Mesenchymal stem cell (in vitro differentiated cells and primary cell): ENCODE measurements around the gene PTPRN2.

ENCODE experiments used
- DNase-seq: peaks from one replicate; pipeline ENCODE4 v3.0.0-alpha.2; 2013
- H2AFZ ChIP-seq: one replicate; pipeline ENCODE4 v1.6.1; 2013; ENCODE audit warnings: low read depth, mild to moderate bottlenecking, control low read depth, inconsistent platforms, low read length, moderate library complexity
- H2AK5ac ChIP-seq: 2 replicates; pipeline ENCODE4 v1.6.1; 2013; ENCODE audit warnings: low read length, moderate library complexity, mild to moderate bottlenecking, inconsistent platforms; ENCODE audit not compliant: severe bottlenecking
- H2BK120ac ChIP-seq: one replicate; pipeline ENCODE4 v1.6.1; 2013; ENCODE audit warnings: low read depth, mild to moderate bottlenecking, inconsistent platforms, low read length, moderate library complexity
- H2BK12ac ChIP-seq, 2 experiments: one replicate each; pipeline ENCODE4 v1.6.1; 2013; ENCODE audit warnings: inconsistent platforms in 2 of 2, low read length in 2 of 2, mild to moderate bottlenecking in 2 of 2, moderate library complexity in 2 of 2, control low read depth in 1 of 2
- H2BK15ac ChIP-seq: one replicate; pipeline ENCODE4 v1.6.1; 2013; ENCODE audit warnings: mild to moderate bottlenecking, low read depth, inconsistent platforms; ENCODE audit not compliant: poor library complexity, severe bottlenecking
- H2BK5ac ChIP-seq: 2 replicates; pipeline ENCODE4 v1.6.1; 2013; ENCODE audit warnings: low read depth, mild to moderate bottlenecking, low read length, control low read depth, inconsistent platforms; ENCODE audit not compliant: poor library complexity, severe bottlenecking
- H3K14ac ChIP-seq, 2 experiments: one replicate each; pipeline ENCODE4 v1.6.1; 2013; ENCODE audit warnings: inconsistent platforms in 2 of 2, low read length in 2 of 2, control low read depth in 1 of 2, mild to moderate bottlenecking in 1 of 2, moderate library complexity in 1 of 2
- H3K18ac ChIP-seq, 2 experiments: one replicate each; pipeline ENCODE4 v1.6.1; 2013; ENCODE audit warnings: inconsistent platforms in 2 of 2, low read length in 2 of 2, control low read depth in 1 of 2, low read depth in 1 of 2, mild to moderate bottlenecking in 1 of 2
- H3K23ac ChIP-seq, 2 experiments: one replicate each; pipeline ENCODE4 v1.6.1; 2013; ENCODE audit warnings: inconsistent platforms in 2 of 2, low read length in 2 of 2, mild to moderate bottlenecking in 2 of 2, moderate library complexity in 2 of 2, control low read depth in 1 of 2
- H3K27ac ChIP-seq: 2 replicates; pipeline ENCODE4 v1.5.1; 2013; ENCODE audit warnings: mild to moderate bottlenecking, moderate library complexity, low read length, control low read depth, inconsistent platforms; ENCODE audit not compliant: poor library complexity, severe bottlenecking
- H3K27me3 ChIP-seq, 2 experiments: 2 replicates each; pipeline versions ENCODE4 v1.6.1 to v1.7.0; 2013; ENCODE audit warnings: low read length in 2 of 2, mild to moderate bottlenecking in 2 of 2, moderate library complexity in 2 of 2, control low read depth in 1 of 2, inconsistent platforms in 1 of 2; ENCODE audit not compliant: control insufficient read depth in 1 of 2, insufficient read depth in 1 of 2
- H3K36me3 ChIP-seq, 2 experiments: 2 replicates each; pipeline versions ENCODE4 v1.6.1 to v1.7.0; 2013; ENCODE audit warnings: low read length in 2 of 2, control low read depth in 1 of 2, inconsistent platforms in 1 of 2, low read depth in 1 of 2, mild to moderate bottlenecking in 1 of 2; ENCODE audit not compliant: insufficient read depth in 2 of 2, control insufficient read depth in 1 of 2
- H3K4ac ChIP-seq, 2 experiments: one replicate each; pipeline ENCODE4 v1.6.1; 2013; ENCODE audit warnings: inconsistent platforms in 2 of 2, low read length in 2 of 2, mild to moderate bottlenecking in 2 of 2, moderate library complexity in 2 of 2, control low read depth in 1 of 2, low read depth in 1 of 2
- H3K4me1 ChIP-seq: 2 replicates; pipeline ENCODE4 v1.6.1; 2013; ENCODE audit warnings: low read depth, low read length, control low read depth; ENCODE audit not compliant: control insufficient read depth, insufficient read depth
- H3K4me2 ChIP-seq: 2 replicates; pipeline ENCODE4 v1.6.1; 2013; ENCODE audit warnings: low read length, mild to moderate bottlenecking, inconsistent platforms; ENCODE audit not compliant: poor library complexity, severe bottlenecking
- H3K4me3 ChIP-seq, 2 experiments: 2 replicates each; pipeline versions ENCODE4 v1.5.1 to v1.7.0; 2013; ENCODE audit warnings: low read length in 2 of 2, mild to moderate bottlenecking in 2 of 2, control low read depth in 1 of 2, low read depth in 1 of 2; ENCODE audit not compliant: insufficient read depth in 1 of 2
- H3K79me1 ChIP-seq: replicated peaks from 2 replicates; pipeline ENCODE4 v1.6.1; 2013; ENCODE audit warnings: mild to moderate bottlenecking, control low read depth, low read length, inconsistent platforms; ENCODE audit not compliant: poor library complexity, severe bottlenecking
- H3K9ac ChIP-seq: 2 replicates; pipeline ENCODE4 v1.7.0; 2013; ENCODE audit warnings: mild to moderate bottlenecking, low read length, moderate library complexity
- H3K9me3 ChIP-seq: 2 replicates; pipeline ENCODE4 v1.7.0; 2013; ENCODE audit warnings: mild to moderate bottlenecking, low read length; ENCODE audit not compliant: control insufficient read depth
- H4K8ac ChIP-seq: one replicate; pipeline ENCODE4 v1.6.1; 2013; ENCODE audit warnings: inconsistent platforms, mild to moderate bottlenecking, low read length, moderate library complexity
- H4K91ac ChIP-seq: one replicate; pipeline ENCODE4 v1.6.1; 2013; ENCODE audit warnings: mild to moderate bottlenecking, low read length, inconsistent platforms
- WGBS: methylation state at CpG from one replicate; pipeline ENCODE4 v1.1.7; 2013; ENCODE audit warnings: mixed read lengths; 5-methylcytosine and 5-hydroxymethylcytosine counted together

PTPRN2 gene

GRCh38 chr7:157809154-157809862, 778.3 kb downstream of the PTPRN2 start:
- H3K9me3 ChIP-seq = peaks cover 4% of the 10 kb centered on the region
- WGBS = 89% methylated on average over 35 of the region's 35 CpGs

GRCh38 chr7:157808042-157808441, 779.6 kb downstream of the PTPRN2 start:
- no peak overlapping the region for H2BK120ac ChIP-seq

More at GRCh38 chr7:157809154-157809862, 778.3 kb downstream of the PTPRN2 start:
- no peak overlapping the region for H2BK120ac ChIP-seq
- H3K9ac ChIP-seq = no peak overlapping the region
- peaks cover 13% of the 10 kb centered on the region for H3K4me1 ChIP-seq
- no peak overlapping the region for H2BK15ac ChIP-seq
- H3K18ac ChIP-seq = no peak overlapping the region
- H2AFZ ChIP-seq = no peak overlapping the region
- no peak overlapping the region for H3K4me3 ChIP-seq
- H2BK12ac ChIP-seq = no peak overlapping the region
- DNase-seq = no peak
- H2AK5ac ChIP-seq = no peak overlapping the region
- no peak overlapping the region for H4K91ac ChIP-seq
- H3K4ac ChIP-seq = no peak overlapping the region
- no peak overlapping the region for H2BK5ac ChIP-seq
- no peak overlapping the region for H3K14ac ChIP-seq
- no peaks in the 10 kb centered on the region for H3K27me3 ChIP-seq
- no peak overlapping the region for H4K8ac ChIP-seq
- H3K79me1 ChIP-seq = no peaks in the 10 kb centered on the region
- H3K36me3 ChIP-seq = no peaks in the 10 kb centered on the region
- no peak overlapping the region for H3K23ac ChIP-seq
- H3K4me2 ChIP-seq = no peak overlapping the region
- no peak overlapping the region for H3K27ac ChIP-seq

GRCh38 chr7:157807510-157807909, 780.1 kb downstream of the PTPRN2 start:
- Histone ChIP-seq H3K18ac (no peak overlapping the region), H4K91ac (no peak overlapping the region)

More at GRCh38 chr7:157808042-157808441, 779.6 kb downstream of the PTPRN2 start:
- DNase-seq = no peak
- Histone ChIP-seq H3K4me2 (no peak overlapping the region), H2BK5ac (no peak overlapping the region), H3K27ac (peak overlapping the region; percentile 80), H3K14ac (no peak overlapping the region), H4K91ac (no peak overlapping the region), H3K18ac (no peak overlapping the region), H3K4me3 (no peak overlapping the region), H2BK15ac (no peak overlapping the region), H2AFZ (no peak overlapping the region), H4K8ac (no peak overlapping the region), H3K4ac (no peak overlapping the region), H3K9me3 (peaks cover 8% of the 10 kb centered on the region), H2AK5ac (peak overlapping the region; percentile 34), H3K79me1 (no peaks in the 10 kb centered on the region), H3K4me1 (peaks cover 13% of the 10 kb centered on the region), H2BK12ac (no peak overlapping the region), H3K23ac (no peak overlapping the region), H3K9ac (no peak overlapping the region), H3K36me3 (no peaks in the 10 kb centered on the region), H3K27me3 (no peaks in the 10 kb centered on the region)
- 82% methylated on average over 4 of the region's 9 CpGs for WGBS

GRCh38 chr7:157806711-157807110, 780.9 kb downstream of the PTPRN2 start:
- 65% methylated on average over 4 of the region's 4 CpGs for WGBS
- no peak overlapping the region for H3K9ac ChIP-seq
- H4K8ac ChIP-seq = no peak overlapping the region

More at GRCh38 chr7:157807510-157807909, 780.1 kb downstream of the PTPRN2 start:
- Histone ChIP-seq H3K79me1 (no peaks in the 10 kb centered on the region), H3K4me2 (no peak overlapping the region), H2AFZ (no peak overlapping the region), H3K23ac (no peak overlapping the region), H3K4ac (no peak overlapping the region), H2BK12ac (no peak overlapping the region), H3K14ac (no peak overlapping the region), H3K4me3 (no peak overlapping the region), H3K36me3 (no peaks in the 10 kb centered on the region), H2BK120ac (no peak overlapping the region), H3K27ac (peak overlapping the region; percentile 90), H2AK5ac (no peak overlapping the region), H2BK5ac (no peak overlapping the region), H3K9me3 (peaks cover 10% of the 10 kb centered on the region), H3K9ac (no peak overlapping the region), H3K4me1 (peaks cover 13% of the 10 kb centered on the region), H4K8ac (no peak overlapping the region), H3K27me3 (no peaks in the 10 kb centered on the region), H2BK15ac (no peak overlapping the region)
- no peak for DNase-seq
- WGBS = 59% methylated on average over 2 of the region's 4 CpGs

More at GRCh38 chr7:157806711-157807110, 780.9 kb downstream of the PTPRN2 start:
- Histone ChIP-seq H2BK120ac (no peak overlapping the region), H2BK5ac (no peak overlapping the region), H3K9me3 (peaks cover 15% of the 10 kb centered on the region), H3K27ac (peak overlapping the region; percentile 90), H3K23ac (no peak overlapping the region), H3K18ac (no peak overlapping the region), H4K91ac (no peak overlapping the region), H3K79me1 (no peaks in the 10 kb centered on the region), H2BK12ac (no peak overlapping the region), H2BK15ac (no peak overlapping the region), H3K4me2 (no peak overlapping the region), H2AK5ac (peak overlapping the region; percentile 38), H3K4me1 (peaks cover 13% of the 10 kb centered on the region), H3K14ac (no peak overlapping the region), H3K36me3 (no peaks in the 10 kb centered on the region), H3K4ac (no peak overlapping the region), H3K27me3 (no peaks in the 10 kb centered on the region), H2AFZ (no peak overlapping the region), H3K4me3 (no peak overlapping the region)
- no peak for DNase-seq
